Smooth muscle cell (in vitro differentiated cells): Measurements from ENCODE around the gene LRTM1. TPM values are rescaled to one million over a fixed set of nuclear protein-coding genes. Genes with fewer than 3 reads are reported as not detected.

ENCODE experiments used
- DNase-seq: peaks from one replicate; lab custom pipeline; 2025; ENCODE audit not compliant: unreplicated experiment; lab: John Stamatoyannopoulos, UW
- H2AFZ ChIP-seq: fragments of 200-600 bp; sonication (generic); 2 replicates; pipeline ENCODE4 v1.6.0; 2016; ENCODE audit warnings: antibody characterized with exemption, low read depth, mild to moderate bottlenecking
- H3F3A ChIP-seq: fragments of 200-600 bp; sonication (generic); 2 replicates; pipeline ENCODE4 v1.6.0; 2017; ENCODE audit warnings: antibody characterized with exemption, low read depth
- H3K27ac ChIP-seq: fragments of 200-600 bp; sonication (generic); 2 replicates; pipeline ENCODE4 v1.5.1; 2016; ENCODE audit warnings: low read depth, mild to moderate bottlenecking
- H3K27me3 ChIP-seq: fragments of 200-600 bp; sonication (generic); 2 replicates; pipeline ENCODE4 v1.6.1; 2016; ENCODE audit warnings: low read depth, mild to moderate bottlenecking
- H3K36me3 ChIP-seq: fragments of 200-600 bp; sonication (generic); 2 replicates; pipeline ENCODE4 v1.5.1; 2016; ENCODE audit warnings: low read depth
- H3K4me1 ChIP-seq: fragments of 200-600 bp; sonication (generic); 2 replicates; pipeline ENCODE4 v1.5.1; 2016; ENCODE audit warnings: low read depth
- H3K4me2 ChIP-seq: fragments of 200-600 bp; sonication (generic); 2 replicates; pipeline ENCODE4 v1.6.0; 2016; ENCODE audit warnings: mild to moderate bottlenecking
- H3K4me3 ChIP-seq: fragments of 200-600 bp; sonication (generic); 2 replicates; pipeline ENCODE4 v1.5.1; 2016; ENCODE audit warnings: mild to moderate bottlenecking
- H3K79me2 ChIP-seq: fragments of 200-600 bp; sonication (generic); 2 replicates; pipeline ENCODE4 v1.6.0; 2016; ENCODE audit warnings: low read depth, mild to moderate bottlenecking
- H3K9ac ChIP-seq: fragments of 200-600 bp; sonication (generic); 2 replicates; pipeline ENCODE4 v1.6.0; 2016; ENCODE audit warnings: low read depth
- H3K9me3 ChIP-seq: fragments of 200-600 bp; sonication (generic); replicated peaks from 2 replicates; pipeline ENCODE4 v1.5.1; 2016; ENCODE audit warnings: low read depth
- H4K20me1 ChIP-seq: fragments of 200-600 bp; sonication (generic); 2 replicates; pipeline ENCODE4 v1.6.0; 2016; ENCODE audit warnings: low read depth
- WGBS: methylation state at CpG from one replicate; pipeline ENCODE4 v1.1.7; 2016; ENCODE audit warnings: low lambda C conversion rate; 5-methylcytosine and 5-hydroxymethylcytosine counted together
- polyA plus RNA-seq: library from polyadenylated mRNA; unstranded; fragments of >200 nt; fragmentation: Nextera tagmentation; extraction: Ambion mirVana; gene quantifications from 2 replicates; pipeline ENCODE4 v1.2.1, GENCODE V29; 2016
- total RNA-seq: library from RNA; depleted of rRNA; stranded (reverse); fragments of >200 nt; gene quantifications from 2 replicates; pipeline ENCODE4 v1.2.3, GENCODE V29; 2014
- TF ChIP-seq, protein P1 (sequence below): fragments of 200-600 bp; sonication (generic); IDR thresholded peaks from 2 replicates; pipeline ENCODE4 v1.5.1; 2017; ENCODE audit warnings: borderline replicate concordance, mild to moderate bottlenecking, antibody characterized with exemption; ENCODE audit not compliant: insufficient read depth, poor library complexity, severe bottlenecking

The LRTM1 gene
- total and polyA plus RNA-seq, 2 experiments from 2014 or later = not detected

DNA sequence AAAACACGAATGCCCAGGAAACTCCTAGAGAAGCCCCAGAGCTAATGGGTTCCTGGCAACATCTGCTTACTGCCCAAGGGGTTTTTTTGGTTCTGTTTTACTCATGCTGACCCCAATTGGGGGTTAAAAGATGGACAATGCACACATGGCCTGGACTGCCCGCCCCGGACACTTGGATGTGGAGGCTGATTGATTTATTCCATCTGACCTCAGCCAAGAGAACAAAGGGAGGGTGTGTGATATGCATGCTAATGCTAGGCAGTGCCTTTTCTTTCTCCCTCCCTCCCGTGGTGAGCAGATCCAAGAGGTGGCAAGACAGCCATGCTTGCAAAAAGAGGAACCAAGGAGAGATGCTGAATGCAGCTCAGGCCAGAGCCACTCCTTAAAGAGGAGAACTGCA lies 3.3 kb upstream of the LRTM1 start:
- H2AFZ ChIP-seq = no peak overlapping the region
- WGBS = 71% methylated on average over 4 of the region's 4 CpGs
- H3K4me3 ChIP-seq = no peak overlapping the region
- H4K20me1 ChIP-seq = no peaks in the 10 kb centered on the region
- H3K36me3 ChIP-seq = no peaks in the 10 kb centered on the region
- H3K27ac ChIP-seq = no peak overlapping the region
- DNase-seq = no peak
- H3F3A ChIP-seq = no peaks in the 10 kb centered on the region
- no peaks in the 10 kb centered on the region for H3K9me3 ChIP-seq
- H3K4me1 ChIP-seq = peaks cover 9% of the 10 kb centered on the region
- no peak overlapping the region for H3K4me2 ChIP-seq
- H3K9ac ChIP-seq = no peak overlapping the region
- TF ChIP-seq, protein P1, sequence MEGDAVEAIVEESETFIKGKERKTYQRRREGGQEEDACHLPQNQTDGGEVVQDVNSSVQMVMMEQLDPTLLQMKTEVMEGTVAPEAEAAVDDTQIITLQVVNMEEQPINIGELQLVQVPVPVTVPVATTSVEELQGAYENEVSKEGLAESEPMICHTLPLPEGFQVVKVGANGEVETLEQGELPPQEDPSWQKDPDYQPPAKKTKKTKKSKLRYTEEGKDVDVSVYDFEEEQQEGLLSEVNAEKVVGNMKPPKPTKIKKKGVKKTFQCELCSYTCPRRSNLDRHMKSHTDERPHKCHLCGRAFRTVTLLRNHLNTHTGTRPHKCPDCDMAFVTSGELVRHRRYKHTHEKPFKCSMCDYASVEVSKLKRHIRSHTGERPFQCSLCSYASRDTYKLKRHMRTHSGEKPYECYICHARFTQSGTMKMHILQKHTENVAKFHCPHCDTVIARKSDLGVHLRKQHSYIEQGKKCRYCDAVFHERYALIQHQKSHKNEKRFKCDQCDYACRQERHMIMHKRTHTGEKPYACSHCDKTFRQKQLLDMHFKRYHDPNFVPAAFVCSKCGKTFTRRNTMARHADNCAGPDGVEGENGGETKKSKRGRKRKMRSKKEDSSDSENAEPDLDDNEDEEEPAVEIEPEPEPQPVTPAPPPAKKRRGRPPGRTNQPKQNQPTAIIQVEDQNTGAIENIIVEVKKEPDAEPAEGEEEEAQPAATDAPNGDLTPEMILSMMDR = no peak
- H3K79me2 ChIP-seq = no peaks in the 10 kb centered on the region
- no peaks in the 10 kb centered on the region for H3K27me3 ChIP-seq

DNA sequence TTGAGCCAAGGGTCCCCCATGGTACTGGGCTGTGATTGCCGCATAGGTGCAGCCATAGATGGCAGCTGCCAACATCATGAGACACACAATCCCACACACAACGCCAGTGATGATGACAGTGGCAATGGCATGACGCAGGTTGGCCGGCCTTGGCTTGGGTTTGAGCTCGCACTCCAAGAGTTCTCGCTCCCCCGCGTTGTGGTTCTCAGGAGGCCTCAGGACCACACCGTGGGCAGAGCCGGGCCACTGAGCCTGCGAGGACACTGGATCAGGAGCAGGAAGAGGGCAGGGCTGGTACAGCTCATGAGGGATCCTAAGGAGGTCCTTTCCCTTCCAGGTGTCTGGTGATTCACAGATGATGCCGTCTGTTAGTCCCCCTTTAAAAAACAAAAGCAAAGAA lies 9.3 kb downstream of the LRTM1 start:
- DNase-seq = no peak
- H3K79me2 ChIP-seq = no peaks in the 10 kb centered on the region
- no peaks in the 10 kb centered on the region for H3K36me3 ChIP-seq
- H4K20me1 ChIP-seq = no peaks in the 10 kb centered on the region
- no peak overlapping the region for H3K4me2 ChIP-seq
- no peak overlapping the region for H3K27ac ChIP-seq
- no peaks in the 10 kb centered on the region for H3K9me3 ChIP-seq
- peaks cover 3% of the 10 kb centered on the region for H3F3A ChIP-seq
- H3K4me3 ChIP-seq = no peak overlapping the region
- no peaks in the 10 kb centered on the region for H3K4me1 ChIP-seq
- TF ChIP-seq, protein P1 = no peak
- no peaks in the 10 kb centered on the region for H3K27me3 ChIP-seq
- H3K9ac ChIP-seq = no peak overlapping the region
- WGBS = 96% methylated on average over 12 of the region's 12 CpGs
- H2AFZ ChIP-seq = no peak overlapping the region

DNA sequence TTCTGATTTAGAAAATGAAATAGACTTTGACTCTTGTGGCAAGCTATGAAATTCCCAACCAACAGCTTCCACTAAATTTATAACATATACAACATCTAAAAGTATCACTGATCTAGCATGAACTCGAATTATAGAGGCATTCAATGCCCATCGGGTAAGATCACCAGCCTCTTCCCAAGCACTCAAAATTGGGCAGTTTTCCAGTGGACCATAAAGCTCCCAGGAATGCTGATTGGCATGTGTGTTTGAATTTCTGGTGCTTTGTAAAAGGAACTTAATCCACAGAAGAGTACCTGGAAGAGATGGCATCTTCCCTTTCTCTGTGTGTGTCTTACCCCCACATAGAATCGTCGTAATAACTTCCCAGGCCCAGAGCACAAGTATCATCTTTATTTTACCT lies 10.0 kb downstream of the LRTM1 start:
- no peak overlapping the region for H2AFZ ChIP-seq
- H3K4me3 ChIP-seq = no peak overlapping the region
- peaks cover 3% of the 10 kb centered on the region for H3F3A ChIP-seq
- no peak overlapping the region for H3K9ac ChIP-seq
- no peaks in the 10 kb centered on the region for H3K36me3 ChIP-seq
- 84% methylated on average over 4 of the region's 4 CpGs for WGBS
- DNase-seq = no peak
- no peaks in the 10 kb centered on the region for H3K4me1 ChIP-seq
- H3K27ac ChIP-seq = no peak overlapping the region
- TF ChIP-seq, protein P1 = no peak
- H3K27me3 ChIP-seq = no peaks in the 10 kb centered on the region
- no peaks in the 10 kb centered on the region for H4K20me1 ChIP-seq
- H3K9me3 ChIP-seq = no peaks in the 10 kb centered on the region
- no peaks in the 10 kb centered on the region for H3K79me2 ChIP-seq
- H3K4me2 ChIP-seq = no peak overlapping the region

DNA sequence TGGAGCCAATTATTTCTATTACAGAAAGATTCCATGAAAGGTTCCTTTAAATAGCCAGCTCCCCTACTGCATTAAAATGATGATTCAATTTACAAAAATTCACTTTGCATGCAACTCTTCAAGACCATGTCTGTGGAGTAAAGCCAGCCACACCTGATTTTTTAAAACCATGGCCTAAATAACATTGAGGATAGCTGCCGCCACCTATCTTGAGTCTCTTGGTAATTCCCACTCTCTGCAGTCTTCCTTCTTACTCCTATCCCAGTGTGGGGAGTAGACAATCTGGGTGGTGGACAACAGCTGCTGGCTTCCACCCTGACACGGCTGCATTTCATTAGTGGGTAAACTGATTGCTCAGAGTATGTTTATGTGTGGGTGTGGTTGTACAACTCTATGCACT lies 10.7 kb downstream of the LRTM1 start:
- Histone ChIP-seq H3K27ac (no peak overlapping the region), H3K36me3 (no peaks in the 10 kb centered on the region), H3K9ac (no peak overlapping the region), H3K27me3 (no peaks in the 10 kb centered on the region), H3K4me2 (peak overlapping the region; percentile 40), H3K9me3 (no peaks in the 10 kb centered on the region), H3K79me2 (no peaks in the 10 kb centered on the region), H2AFZ (no peak overlapping the region), H3K4me1 (no peaks in the 10 kb centered on the region), H3F3A (peaks cover 3% of the 10 kb centered on the region), H4K20me1 (no peaks in the 10 kb centered on the region), H3K4me3 (no peak overlapping the region)
- WGBS = 79% methylated on average over 2 of the region's 2 CpGs
- no peak for DNase-seq
- TF ChIP-seq, protein P1 = no peak
